Measurements from ENCODE around the gene THBS3.

THBS3 gene

GRCh38 chr1:155175927-155176371 is 31.7 kb downstream of the THBS3 start:
- TF ChIP-seq CTCF (conservative IDR thresholded peaks at IDR 0.05; ENCODE audit: low read length), result peak; percentile 34
- no peak for TF ChIP-seq EZH2phosphoT487 (IDR thresholded peaks at IDR 0.05; ENCODE audit: borderline replicate concordance)
- Histone ChIP-seq H3K79me2 (ENCODE audit: insufficient read depth, low read length) (peaks cover 17% of the 10 kb centered on the region), H3K27me3 (ENCODE audit: insufficient read depth, low read length, poor library complexity, severe bottlenecking) (no peaks in the 10 kb centered on the region), H3K9me2 (replicated peaks; ENCODE audit: low read depth, low read length) (no peaks in the 10 kb centered on the region), H3K9ac (ENCODE audit: low read depth, low read length, poor library complexity, severe bottlenecking) (peak overlapping the region; percentile 12), H3K36me3 (ENCODE audit: insufficient read depth, low read length) (no peaks in the 10 kb centered on the region), H3F3A (ENCODE audit: low read depth) (peaks cover 5% of the 10 kb centered on the region), H2AFZ (ENCODE audit: low read length) (no peak overlapping the region), H3K9me3 (ENCODE audit: insufficient read depth, low read depth, low read length) (no peaks in the 10 kb centered on the region), H4K20me1 (ENCODE audit: insufficient read depth, low read length, poor library complexity, severe bottlenecking) (no peaks in the 10 kb centered on the region), H3K4me3 (ENCODE audit: low read length, poor library complexity, severe bottlenecking) (peak overlapping the region; percentile 8), H3K4me2 (ENCODE audit: low read depth, low read length, poor library complexity, severe bottlenecking) (peak overlapping the region; percentile 92), H3K4me1 (ENCODE audit: insufficient read depth, low read length, poor library complexity, severe bottlenecking) (peaks cover 27% of the 10 kb centered on the region)

GRCh38 chr1:155175281-155175926 is 32.3 kb downstream of the THBS3 start:
- Histone ChIP-seq H3K4me3 (ENCODE audit: low read length, poor library complexity, severe bottlenecking) (no peak overlapping the region), H3K9me3 (ENCODE audit: insufficient read depth, low read depth, low read length) (no peaks in the 10 kb centered on the region), H4K20me1 (ENCODE audit: insufficient read depth, low read length, poor library complexity, severe bottlenecking) (no peaks in the 10 kb centered on the region), H3K36me3 (ENCODE audit: insufficient read depth, low read length) (no peaks in the 10 kb centered on the region), H3K27me3 (ENCODE audit: insufficient read depth, low read length, poor library complexity, severe bottlenecking) (no peaks in the 10 kb centered on the region), H3K4me2 (ENCODE audit: low read depth, low read length, poor library complexity, severe bottlenecking) (peak overlapping the region; percentile 92), H3K9ac (ENCODE audit: low read depth, low read length, poor library complexity, severe bottlenecking) (peak overlapping the region; percentile 94), H2AFZ (ENCODE audit: low read length) (no peak overlapping the region), H3F3A (ENCODE audit: low read depth) (peaks cover 5% of the 10 kb centered on the region), H3K9me2 (replicated peaks; ENCODE audit: low read depth, low read length) (no peaks in the 10 kb centered on the region), H3K79me2 (ENCODE audit: insufficient read depth, low read length) (peaks cover 19% of the 10 kb centered on the region), H3K4me1 (ENCODE audit: insufficient read depth, low read length, poor library complexity, severe bottlenecking) (peaks cover 27% of the 10 kb centered on the region)
- no peak for TF ChIP-seq EZH2phosphoT487 (IDR thresholded peaks at IDR 0.05; ENCODE audit: borderline replicate concordance)
- TF ChIP-seq CTCF (conservative IDR thresholded peaks at IDR 0.05; ENCODE audit: low read length), result no peak

DNA sequence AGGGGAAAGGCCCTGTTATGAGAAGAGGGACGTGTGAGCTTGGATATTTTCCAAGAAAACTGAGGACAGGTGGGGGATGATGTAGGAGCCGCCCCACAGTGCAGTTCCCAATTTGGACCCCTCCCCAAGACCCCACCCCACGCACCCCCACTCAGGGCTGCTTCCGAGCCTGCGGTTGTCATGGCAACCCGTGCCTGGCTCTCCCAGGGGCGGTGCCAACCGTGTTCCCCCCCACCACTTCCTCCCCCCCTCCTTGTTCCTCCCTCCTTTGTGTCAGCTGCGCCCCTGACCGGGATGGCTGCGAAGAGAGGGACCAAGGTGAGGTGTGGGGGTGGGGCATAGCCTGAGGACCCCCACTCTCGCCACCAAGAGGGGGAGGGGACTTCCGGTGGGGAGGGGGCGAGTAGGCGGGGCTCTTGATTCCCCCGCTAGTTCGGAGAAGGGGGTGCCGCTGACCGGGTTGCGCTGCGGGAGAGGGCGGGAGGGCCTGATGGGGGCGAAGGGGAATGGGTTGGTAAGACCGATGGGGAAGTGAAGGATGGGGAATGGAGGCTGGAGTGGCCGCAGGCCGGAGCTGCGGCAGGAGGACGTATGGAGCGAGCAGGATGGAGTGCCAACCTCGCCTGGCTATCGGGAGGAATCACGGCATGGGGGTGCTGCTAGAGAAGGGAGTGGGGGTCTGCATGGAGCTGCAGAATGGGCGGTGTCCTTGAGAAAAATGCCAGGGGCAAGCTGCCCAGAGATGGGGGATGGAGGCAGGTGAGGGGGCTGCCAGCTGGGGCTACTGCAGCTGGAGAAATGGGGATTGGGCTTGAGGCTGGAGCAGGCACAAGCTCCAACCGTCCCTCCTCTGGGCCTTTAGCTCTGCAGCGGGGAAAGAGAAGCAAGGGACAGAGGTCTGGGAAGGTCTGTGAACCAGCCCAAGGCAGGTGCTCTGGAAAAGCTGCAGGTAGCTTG is 33.1 kb downstream of the THBS3 start:
- Histone ChIP-seq H3K79me2 (ENCODE audit: insufficient read depth, low read length) (peaks cover 19% of the 10 kb centered on the region), H3F3A (ENCODE audit: low read depth) (peaks cover 5% of the 10 kb centered on the region), H2AFZ (ENCODE audit: low read length) (peak overlapping the region; percentile 98), H3K9ac (ENCODE audit: low read depth, low read length, poor library complexity, severe bottlenecking) (peak overlapping the region; percentile 94), H3K4me1 (ENCODE audit: insufficient read depth, low read length, poor library complexity, severe bottlenecking) (peaks cover 27% of the 10 kb centered on the region), H3K9me3 (ENCODE audit: insufficient read depth, low read depth, low read length) (no peaks in the 10 kb centered on the region), H4K20me1 (ENCODE audit: insufficient read depth, low read length, poor library complexity, severe bottlenecking) (no peaks in the 10 kb centered on the region), H3K4me3 (ENCODE audit: low read length, poor library complexity, severe bottlenecking) (peak overlapping the region; percentile 86), H3K4me2 (ENCODE audit: low read depth, low read length, poor library complexity, severe bottlenecking) (peak overlapping the region; percentile 92), H3K27me3 (ENCODE audit: insufficient read depth, low read length, poor library complexity, severe bottlenecking) (no peaks in the 10 kb centered on the region), H3K36me3 (ENCODE audit: insufficient read depth, low read length) (no peaks in the 10 kb centered on the region), H3K9me2 (replicated peaks; ENCODE audit: low read depth, low read length) (no peaks in the 10 kb centered on the region)
- TF ChIP-seq CTCF (conservative IDR thresholded peaks at IDR 0.05; ENCODE audit: low read length) (no peak), EZH2phosphoT487 (IDR thresholded peaks at IDR 0.05; ENCODE audit: borderline replicate concordance) (no peak)

All from Loucy (cell line).